Effector memory CD4-positive, alpha-beta T cell (primary cell): ENCODE measurements around the gene ST14.
"Not testable (repeated sequence)": the region's sequence is repeated elsewhere in the genome, so short reads cannot be mapped to it uniquely, and the experiment has no call there.

ENCODE experiments used
- DNase-seq, 3 donors: peaks; one replicate each; pipeline ENCODE4 v3.0.0-alpha.2; 2020
- H3K27ac ChIP-seq: 2 replicates; pipeline ENCODE4 v1.7.0; 2013; ENCODE audit warnings: mild to moderate bottlenecking, low read length, moderate library complexity; ENCODE audit not compliant: insufficient read depth, poor library complexity, severe bottlenecking
- H3K27me3 ChIP-seq: replicated peaks from 2 replicates; pipeline ENCODE4 v1.7.0; 2013; ENCODE audit warnings: mild to moderate bottlenecking, low read length; ENCODE audit not compliant: insufficient read depth, control insufficient read depth, poor library complexity, severe bottlenecking
- H3K36me3 ChIP-seq: 2 replicates; pipeline ENCODE4 v1.7.0; 2013; ENCODE audit warnings: mild to moderate bottlenecking, low read length, moderate library complexity; ENCODE audit not compliant: control insufficient read depth, insufficient read depth
- H3K4me1 ChIP-seq: 2 replicates; pipeline ENCODE4 v1.7.0; 2013; ENCODE audit warnings: low read length, mild to moderate bottlenecking; ENCODE audit not compliant: control insufficient read depth, insufficient read depth, poor library complexity, severe bottlenecking
- H3K4me3 ChIP-seq: 2 replicates; pipeline ENCODE4 v1.7.0; 2013; ENCODE audit warnings: low read length, low read depth, mild to moderate bottlenecking; ENCODE audit not compliant: insufficient read depth, poor library complexity, severe bottlenecking
- H3K9me3 ChIP-seq: 2 replicates; pipeline ENCODE4 v1.7.0; 2013; ENCODE audit warnings: mild to moderate bottlenecking, low read length, moderate library complexity; ENCODE audit not compliant: control insufficient read depth

ST14 gene

DNA sequence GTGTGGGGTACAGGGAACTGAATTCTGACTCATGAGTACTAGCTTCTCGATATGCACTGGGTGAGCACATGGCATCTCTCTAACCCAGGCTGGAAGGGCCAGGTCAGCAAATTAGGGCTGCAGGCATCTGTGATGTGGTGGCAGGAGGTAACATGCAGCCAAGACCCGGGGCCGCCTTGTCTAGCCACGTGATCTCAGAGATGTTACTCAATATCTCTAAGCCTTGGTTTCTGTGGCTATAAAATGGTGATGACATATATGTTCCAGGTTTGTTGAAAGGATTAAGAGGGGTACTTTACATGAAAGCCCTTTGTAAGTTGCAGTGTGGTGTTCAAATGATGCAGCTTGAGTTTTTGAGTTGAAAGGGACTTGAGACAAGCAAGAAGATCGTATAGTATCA is 3.2 kb downstream of the ST14 start:
- Histone ChIP-seq H3K27ac (no peak overlapping the region), H3K4me1 (peaks cover 11% of the 10 kb centered on the region), H3K36me3 (no peaks in the 10 kb centered on the region), H3K27me3 (no peaks in the 10 kb centered on the region), H3K4me3 (no peak overlapping the region), H3K9me3 (no peaks in the 10 kb centered on the region)
- no peak for DNase-seq

- Histone ChIP-seq H3K4me1 (peaks cover 11% of the 10 kb centered on the region), H3K27me3 (peaks cover 3% of the 10 kb centered on the region), H3K27ac (no peak overlapping the region), H3K36me3 (no peaks in the 10 kb centered on the region), H3K9me3 (no peaks in the 10 kb centered on the region), H3K4me3 (no peak overlapping the region)
- DNase-seq = no peak
These were observed 4.0 kb downstream of the ST14 start for GRCh38 chr11:130163346-130164220.

GRCh38 chr11:130164221-130164570 is 4.6 kb downstream of the ST14 start:
- Histone ChIP-seq H3K9me3 (no peaks in the 10 kb centered on the region), H3K27ac (no peak overlapping the region), H3K36me3 (no peaks in the 10 kb centered on the region), H3K4me1 (peaks cover 11% of the 10 kb centered on the region), H3K27me3 (peaks cover 5% of the 10 kb centered on the region), H3K4me3 (no peak overlapping the region)
- no peak for DNase-seq

DNA sequence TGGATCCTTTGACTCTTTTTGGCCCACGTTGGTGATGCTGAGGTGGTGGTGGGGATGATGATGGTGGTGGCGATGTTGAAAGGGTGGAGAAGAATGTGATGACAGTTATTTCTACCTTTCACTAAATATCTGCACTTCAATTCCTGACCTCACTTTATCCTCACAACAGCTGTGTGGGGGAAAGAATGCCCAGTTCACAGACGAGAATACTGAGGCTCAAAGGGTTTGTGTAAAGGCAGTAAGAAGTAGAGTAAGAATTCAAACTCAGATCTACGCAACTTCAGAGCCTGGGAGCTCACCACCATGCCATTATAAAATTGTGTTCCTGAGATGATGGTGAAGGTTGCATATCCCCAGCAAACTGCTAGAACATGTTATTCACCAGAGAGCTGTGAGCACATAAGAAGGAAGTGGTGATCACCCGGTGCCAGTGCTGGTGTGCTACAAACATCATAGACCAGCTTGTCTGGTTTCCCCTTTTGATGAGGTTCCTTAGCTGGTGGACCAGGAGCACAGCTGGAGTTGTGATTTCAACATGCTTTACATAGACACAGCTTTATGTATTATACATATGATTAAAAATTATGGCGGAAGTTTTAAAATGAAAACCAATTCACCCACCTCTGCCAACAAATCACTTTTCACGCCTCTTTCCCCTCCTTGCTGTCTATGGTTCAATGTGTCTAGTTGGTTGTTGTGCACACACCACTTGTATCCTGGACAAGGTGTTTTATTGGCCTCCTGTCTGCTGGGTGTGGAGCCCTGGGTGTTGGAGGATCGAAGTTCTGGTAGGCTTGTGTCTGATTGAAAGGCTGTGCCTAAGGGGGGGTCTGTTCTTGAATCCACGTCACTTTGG is 6.2 kb downstream of the ST14 start:
- Histone ChIP-seq H3K36me3 (no peaks in the 10 kb centered on the region), H3K27ac (no peak overlapping the region), H3K9me3 (no peaks in the 10 kb centered on the region), H3K4me3 (no peak overlapping the region), H3K4me1 (no peaks in the 10 kb centered on the region), H3K27me3 (peaks cover 5% of the 10 kb centered on the region)
- no peak for DNase-seq

DNA sequence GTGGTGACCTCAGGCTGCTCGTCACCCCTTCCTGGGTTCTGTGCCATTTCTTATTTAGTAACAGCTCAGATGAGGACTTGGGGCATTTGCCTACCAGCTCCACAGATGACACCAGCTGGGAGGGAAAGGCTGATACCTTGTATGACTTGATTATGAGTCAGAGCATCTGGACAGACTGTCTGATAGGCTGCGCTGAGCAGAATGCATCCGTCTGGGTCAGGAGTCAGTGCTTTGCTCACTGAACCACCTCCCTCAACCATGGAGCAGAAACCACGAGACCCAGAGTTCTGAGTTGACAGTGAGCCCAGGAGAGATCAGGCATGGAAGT is 6.8 kb downstream of the ST14 start:
- Histone ChIP-seq H3K27ac (no peak overlapping the region), H3K4me3 (no peak overlapping the region), H3K4me1 (no peaks in the 10 kb centered on the region), H3K9me3 (no peaks in the 10 kb centered on the region), H3K36me3 (no peaks in the 10 kb centered on the region), H3K27me3 (peaks cover 5% of the 10 kb centered on the region)
- DNase-seq = no peak

DNA sequence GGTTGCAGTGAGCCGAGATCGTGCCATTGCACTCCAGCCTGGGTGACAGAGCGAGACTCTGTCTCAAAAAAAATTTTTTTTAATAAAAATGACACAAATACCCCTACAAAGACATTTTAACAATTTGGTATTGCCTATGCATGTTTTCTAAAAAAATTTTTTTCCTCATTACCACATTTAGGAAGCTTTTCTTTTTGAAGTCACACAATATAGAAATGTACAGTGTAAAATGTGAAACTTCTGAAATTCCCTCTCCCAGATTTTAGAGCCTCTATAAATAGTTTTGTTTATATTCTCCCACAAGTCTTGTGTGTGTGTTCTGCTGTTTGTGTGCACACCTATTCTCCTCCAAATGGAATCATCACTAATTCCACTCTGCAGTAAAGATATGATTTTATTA is 7.6 kb downstream of the ST14 start:
- DNase-seq = no peak
- peaks cover 5% of the 10 kb centered on the region for H3K27me3 ChIP-seq
- H3K36me3 ChIP-seq = no peaks in the 10 kb centered on the region
- H3K4me3 ChIP-seq = no peak overlapping the region
- no peaks in the 10 kb centered on the region for H3K4me1 ChIP-seq
- H3K27ac ChIP-seq = no peak overlapping the region
- H3K9me3 ChIP-seq = no peaks in the 10 kb centered on the region

GRCh38 chr11:130168105-130168504 is 8.5 kb downstream of the ST14 start:
- Histone ChIP-seq H3K4me1 (no peaks in the 10 kb centered on the region), H3K27me3 (peaks cover 5% of the 10 kb centered on the region), H3K27ac (no peak overlapping the region), H3K36me3 (no peaks in the 10 kb centered on the region), H3K9me3 (no peaks in the 10 kb centered on the region), H3K4me3 (no peak overlapping the region)
- DNase-seq = no peak

GRCh38 chr11:130170345-130170744 is 10.8 kb downstream of the ST14 start:
- Histone ChIP-seq H3K36me3 (no peaks in the 10 kb centered on the region), H3K27ac (no peak overlapping the region), H3K27me3 (peaks cover 5% of the 10 kb centered on the region), H3K9me3 (no peaks in the 10 kb centered on the region), H3K4me3 (no peak overlapping the region), H3K4me1 (no peaks in the 10 kb centered on the region)
- no peak for DNase-seq

GRCh38 chr11:130171534-130171933 is 12.0 kb downstream of the ST14 start:
- Histone ChIP-seq H3K36me3 (no peaks in the 10 kb centered on the region), H3K9me3 (no peaks in the 10 kb centered on the region), H3K4me1 (no peaks in the 10 kb centered on the region), H3K27ac (no peak overlapping the region), H3K4me3 (no peak overlapping the region), H3K27me3 (peaks cover 5% of the 10 kb centered on the region)
- DNase-seq = no peak

- H3K4me3 ChIP-seq, H3K36me3 ChIP-seq, H3K27me3 ChIP-seq, H3K9me3 ChIP-seq, H3K4me1 ChIP-seq, H3K27ac ChIP-seq, DNase-seq: not testable (repeated sequence)
These were observed 12.4 kb downstream of the ST14 start for GRCh38 chr11:130172001-130172400.
